Hepatocyte (in vitro differentiated cells): ENCODE measurements around the gene KLF5. TPM values are rescaled to one million over a fixed set of nuclear protein-coding genes. Genes with fewer than 3 reads are reported as not detected.
A peak's percentile ranks its signal among the peaks of the same experiment; 100 is the strongest.

Experiments
- DNase-seq: peaks from one replicate; pipeline ENCODE4 v3.0.0-alpha.2; 2016; ENCODE audit warnings: low spot score
- H2AFZ ChIP-seq: fragments of 200-600 bp; sonication (generic); 2 replicates; pipeline ENCODE4 v1.6.0; 2016; ENCODE audit warnings: antibody characterized with exemption, mild to moderate bottlenecking
- H3K27ac ChIP-seq: fragments of 200-600 bp; sonication (generic); 2 replicates; pipeline ENCODE4 v1.5.1; 2016; ENCODE audit warnings: mild to moderate bottlenecking
- H3K27me3 ChIP-seq: fragments of 200-600 bp; sonication (generic); 2 replicates; pipeline ENCODE4 v1.6.1; 2016
- H3K36me3 ChIP-seq: fragments of 200-600 bp; sonication (generic); replicated peaks from 2 replicates; pipeline ENCODE4 v1.5.1; 2016; ENCODE audit warnings: low read depth; ENCODE audit not compliant: insufficient read depth
- H3K4me1 ChIP-seq: fragments of 200-600 bp; sonication (generic); 2 replicates; pipeline ENCODE4 v1.5.1; 2016; ENCODE audit warnings: mild to moderate bottlenecking, moderate library complexity; ENCODE audit not compliant: insufficient read depth
- H3K4me2 ChIP-seq: fragments of 200-600 bp; sonication (generic); 2 replicates; pipeline ENCODE4 v1.6.0; 2016
- H3K4me3 ChIP-seq: fragments of 200-600 bp; sonication (generic); 2 replicates; pipeline ENCODE4 v1.5.1; 2016; ENCODE audit warnings: mild to moderate bottlenecking
- H3K79me2 ChIP-seq: fragments of 200-600 bp; sonication (generic); 2 replicates; pipeline ENCODE4 v1.6.0; 2017; ENCODE audit warnings: mild to moderate bottlenecking
- H3K9me2 ChIP-seq: fragments of 200-600 bp; sonication (generic); replicated peaks from 2 replicates; pipeline ENCODE4 v1.6.0; 2017; ENCODE audit warnings: mild to moderate bottlenecking; ENCODE audit not compliant: insufficient read depth
- H3K9me3 ChIP-seq: fragments of 200-600 bp; sonication (generic); 2 replicates; pipeline ENCODE4 v1.5.1; 2016; ENCODE audit warnings: low read depth, mild to moderate bottlenecking
- H4K20me1 ChIP-seq: fragments of 200-600 bp; sonication (generic); 2 replicates; pipeline ENCODE4 v1.6.0; 2016; ENCODE audit warnings: mild to moderate bottlenecking; ENCODE audit not compliant: insufficient read depth, poor library complexity, severe bottlenecking
- EZH2 ChIP-seq: fragments of 200-600 bp; sonication (generic); IDR thresholded peaks from 2 replicates; pipeline ENCODE4 v1.6.1; 2016; ENCODE audit warnings: antibody characterized with exemption, mild to moderate bottlenecking, borderline replicate concordance
- EZH2phosphoT487 ChIP-seq: fragments of 200-600 bp; sonication (generic); IDR thresholded peaks from one replicate; pipeline ENCODE4 v1.6.1; 2018; ENCODE audit warnings: antibody characterized with exemption, mild to moderate bottlenecking, low read depth, moderate library complexity; ENCODE audit not compliant: unreplicated experiment, severe bottlenecking
- WGBS: methylation state at CpG from one replicate; pipeline ENCODE4 v1.1.6; 2016; ENCODE audit warnings: low lambda C conversion rate; ENCODE audit errors: missing lambda C conversion rate; 5-methylcytosine and 5-hydroxymethylcytosine counted together
- polyA plus RNA-seq: library from polyadenylated mRNA; unstranded; fragments of >200 nt; fragmentation: Nextera tagmentation; extraction: Ambion mirVana; gene quantifications from 2 replicates; pipeline ENCODE4 v1.2.1, GENCODE V29; 2016
- total RNA-seq: library from RNA; depleted of rRNA; stranded (reverse); fragments of >200 nt; gene quantifications from 2 replicates; pipeline ENCODE4 v1.2.3, GENCODE V29; 2014
- TF ChIP-seq, protein P1 (sequence below): fragments of 200-600 bp; sonication (generic); IDR thresholded peaks from 2 replicates; pipeline ENCODE4 v1.5.1; 2016; ENCODE audit warnings: antibody characterized with exemption, mild to moderate bottlenecking; ENCODE audit not compliant: poor library complexity

Gene KLF5
- total and polyA plus RNA-seq, 2 experiments from 2014 or later = 92.6 to 99.9 TPM

DNA sequence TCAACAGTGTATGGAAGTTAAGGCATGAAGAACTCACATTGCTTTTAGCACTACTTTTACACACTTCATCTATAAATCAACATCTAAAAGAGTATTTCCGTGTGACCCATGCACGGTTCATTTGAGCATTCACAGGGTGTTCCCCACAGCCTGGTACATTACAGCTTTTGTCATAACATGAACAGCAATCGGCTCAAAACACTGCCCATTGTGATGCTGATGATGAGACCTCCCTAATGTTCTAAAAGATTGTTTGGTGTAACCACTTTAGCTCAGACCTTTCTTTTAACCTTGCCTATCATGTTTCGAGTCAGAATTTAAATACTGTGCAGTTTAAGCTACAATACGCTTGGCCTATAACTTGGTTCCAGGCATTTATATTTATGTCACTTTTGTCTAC, 4.1 kb upstream of the KLF5 start:
- H3K27ac ChIP-seq = no peak overlapping the region
- WGBS = 62% methylated on average over 5 of the region's 5 CpGs
- H3K79me2 ChIP-seq = peaks cover 7% of the 10 kb centered on the region
- no peaks in the 10 kb centered on the region for H3K9me3 ChIP-seq
- H3K9me2 ChIP-seq = no peaks in the 10 kb centered on the region
- H3K27me3 ChIP-seq = no peaks in the 10 kb centered on the region
- no peak overlapping the region for H3K4me2 ChIP-seq
- peaks cover 12% of the 10 kb centered on the region for H3K4me1 ChIP-seq
- no peak for DNase-seq
- H4K20me1 ChIP-seq = no peaks in the 10 kb centered on the region
- no peak overlapping the region for H3K4me3 ChIP-seq
- no peak for TF ChIP-seq EZH2
- TF ChIP-seq EZH2phosphoT487 = no peak
- TF ChIP-seq, protein P1, sequence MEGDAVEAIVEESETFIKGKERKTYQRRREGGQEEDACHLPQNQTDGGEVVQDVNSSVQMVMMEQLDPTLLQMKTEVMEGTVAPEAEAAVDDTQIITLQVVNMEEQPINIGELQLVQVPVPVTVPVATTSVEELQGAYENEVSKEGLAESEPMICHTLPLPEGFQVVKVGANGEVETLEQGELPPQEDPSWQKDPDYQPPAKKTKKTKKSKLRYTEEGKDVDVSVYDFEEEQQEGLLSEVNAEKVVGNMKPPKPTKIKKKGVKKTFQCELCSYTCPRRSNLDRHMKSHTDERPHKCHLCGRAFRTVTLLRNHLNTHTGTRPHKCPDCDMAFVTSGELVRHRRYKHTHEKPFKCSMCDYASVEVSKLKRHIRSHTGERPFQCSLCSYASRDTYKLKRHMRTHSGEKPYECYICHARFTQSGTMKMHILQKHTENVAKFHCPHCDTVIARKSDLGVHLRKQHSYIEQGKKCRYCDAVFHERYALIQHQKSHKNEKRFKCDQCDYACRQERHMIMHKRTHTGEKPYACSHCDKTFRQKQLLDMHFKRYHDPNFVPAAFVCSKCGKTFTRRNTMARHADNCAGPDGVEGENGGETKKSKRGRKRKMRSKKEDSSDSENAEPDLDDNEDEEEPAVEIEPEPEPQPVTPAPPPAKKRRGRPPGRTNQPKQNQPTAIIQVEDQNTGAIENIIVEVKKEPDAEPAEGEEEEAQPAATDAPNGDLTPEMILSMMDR = no peak
- no peaks in the 10 kb centered on the region for H3K36me3 ChIP-seq
- H2AFZ ChIP-seq = no peak overlapping the region

- no peaks in the 10 kb centered on the region for H3K36me3 ChIP-seq
- H3K4me2 ChIP-seq = peak overlapping the region; percentile 80
- H3K79me2 ChIP-seq = peaks cover 20% of the 10 kb centered on the region
- no peak overlapping the region for H3K4me3 ChIP-seq
- H3K27me3 ChIP-seq = no peaks in the 10 kb centered on the region
- no peaks in the 10 kb centered on the region for H3K9me2 ChIP-seq
- H2AFZ ChIP-seq = no peak overlapping the region
- peak; percentile 45 for DNase-seq
- WGBS = 45% methylated on average over 8 of the region's 8 CpGs
- peak overlapping the region; percentile 50 for H3K27ac ChIP-seq
- peaks cover 12% of the 10 kb centered on the region for H3K4me1 ChIP-seq
- H3K9me3 ChIP-seq = no peaks in the 10 kb centered on the region
- H4K20me1 ChIP-seq = no peaks in the 10 kb centered on the region
- TF ChIP-seq, protein P1 = no peak
- no peak for TF ChIP-seq EZH2phosphoT487
- no peak for TF ChIP-seq EZH2
Observed at GRCh38 chr13:73055813-73056564, 2.8 kb upstream of the KLF5 start.

- no peak for DNase-seq
- H4K20me1 ChIP-seq = no peaks in the 10 kb centered on the region
- no peaks in the 10 kb centered on the region for H3K9me3 ChIP-seq
- no peak overlapping the region for H3K4me3 ChIP-seq
- H3K79me2 ChIP-seq = peaks cover 25% of the 10 kb centered on the region
- no peak overlapping the region for H2AFZ ChIP-seq
- no peaks in the 10 kb centered on the region for H3K36me3 ChIP-seq
- no peaks in the 10 kb centered on the region for H3K9me2 ChIP-seq
- 77% methylated on average over 4 of the region's 4 CpGs for WGBS
- peaks cover 12% of the 10 kb centered on the region for H3K4me1 ChIP-seq
- H3K27me3 ChIP-seq = no peaks in the 10 kb centered on the region
- H3K4me2 ChIP-seq = peak overlapping the region; percentile 80
- H3K27ac ChIP-seq = peak overlapping the region; percentile 50
- TF ChIP-seq EZH2phosphoT487 (no peak), EZH2 (no peak)
- TF ChIP-seq, protein P1 = no peak
Observed at GRCh38 chr13:73056565-73056962, 2.2 kb upstream of the KLF5 start.
